ENCODE results near the gene GSN.
"Not testable (repeated sequence)": the region's sequence is repeated elsewhere in the genome, so short reads cannot be mapped to it uniquely, and the experiment has no call there.

GSN gene

DNA sequence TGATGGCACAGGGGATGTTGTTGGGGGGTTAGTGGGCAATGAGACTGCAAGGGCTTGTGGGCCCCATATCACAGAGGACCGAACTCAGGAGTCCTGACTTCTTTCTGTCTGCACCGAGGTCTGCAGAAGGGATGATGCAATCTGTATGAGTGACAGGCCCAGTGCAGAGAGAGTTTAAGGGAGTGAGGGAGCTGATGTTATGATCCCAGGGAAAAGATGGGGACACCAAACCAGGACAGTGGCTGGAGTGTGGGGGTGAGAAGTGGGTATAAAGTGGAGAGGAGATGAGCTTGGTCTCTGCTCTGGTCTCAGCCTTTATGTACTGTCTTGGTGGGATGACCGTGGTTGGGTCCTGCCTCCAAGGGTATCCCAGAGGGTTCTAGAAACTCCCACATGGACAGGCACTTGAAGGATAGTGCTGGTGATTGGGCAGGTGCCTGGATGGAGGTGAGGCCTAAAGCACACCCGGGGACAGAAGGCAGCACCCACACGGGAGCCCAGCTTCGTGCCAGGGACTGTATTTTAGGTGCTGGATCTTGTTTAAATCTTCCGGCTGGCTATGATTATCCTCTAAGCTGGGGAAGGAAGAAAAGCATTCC lies 21.9 kb downstream of the GSN start:
- no peak for DNase-seq

DNA sequence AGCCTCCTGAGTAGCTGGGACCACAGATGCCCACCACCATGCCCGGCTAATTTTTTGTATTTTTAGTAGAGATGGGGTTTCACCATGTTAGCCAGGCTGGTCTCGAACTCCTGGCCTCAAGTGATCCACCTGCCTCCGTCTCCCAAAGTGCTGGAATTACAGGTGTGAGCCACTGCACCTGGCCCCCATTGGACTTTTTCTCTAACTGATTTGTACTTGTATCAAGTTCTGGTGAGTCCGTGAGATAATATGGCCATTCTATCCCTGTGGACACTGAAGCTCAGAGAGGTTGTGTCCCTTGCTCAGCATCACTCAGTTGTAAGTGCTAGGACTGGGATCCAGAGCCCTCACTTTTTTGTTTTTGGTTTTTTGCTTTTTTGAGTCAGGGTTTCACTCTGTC lies 23.6 kb downstream of the GSN start:
- DNase-seq = not testable (repeated sequence)

GRCh38 chr9:121292051-121292450 lies 24.1 kb downstream of the GSN start:
- DNase-seq = no peak

DNA sequence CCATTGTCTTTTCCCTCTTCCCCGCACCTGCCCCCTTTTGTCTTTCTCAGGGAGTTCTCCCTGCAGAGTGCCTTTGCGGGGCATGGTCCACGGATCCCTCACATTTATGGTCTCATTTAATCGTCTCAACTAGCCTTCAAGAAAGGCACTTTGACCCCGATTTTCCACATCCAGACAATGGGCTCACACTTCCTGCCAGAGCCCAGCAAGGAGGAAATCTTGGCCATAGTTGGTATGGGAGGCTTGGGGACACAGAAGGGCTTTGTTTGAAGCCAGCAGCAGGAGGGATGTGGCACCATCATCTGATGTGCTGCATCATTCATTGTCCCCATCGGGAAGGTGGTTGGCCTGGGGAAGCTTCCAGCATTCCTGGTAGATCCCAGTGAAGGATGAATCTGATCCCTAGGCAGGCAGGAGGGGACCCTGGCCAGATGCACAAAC lies 24.9 kb downstream of the GSN start:
- DNase-seq = no peak

GRCh38 chr9:121294151-121294743 lies 26.3 kb downstream of the GSN start:
- no peak for DNase-seq

DNA sequence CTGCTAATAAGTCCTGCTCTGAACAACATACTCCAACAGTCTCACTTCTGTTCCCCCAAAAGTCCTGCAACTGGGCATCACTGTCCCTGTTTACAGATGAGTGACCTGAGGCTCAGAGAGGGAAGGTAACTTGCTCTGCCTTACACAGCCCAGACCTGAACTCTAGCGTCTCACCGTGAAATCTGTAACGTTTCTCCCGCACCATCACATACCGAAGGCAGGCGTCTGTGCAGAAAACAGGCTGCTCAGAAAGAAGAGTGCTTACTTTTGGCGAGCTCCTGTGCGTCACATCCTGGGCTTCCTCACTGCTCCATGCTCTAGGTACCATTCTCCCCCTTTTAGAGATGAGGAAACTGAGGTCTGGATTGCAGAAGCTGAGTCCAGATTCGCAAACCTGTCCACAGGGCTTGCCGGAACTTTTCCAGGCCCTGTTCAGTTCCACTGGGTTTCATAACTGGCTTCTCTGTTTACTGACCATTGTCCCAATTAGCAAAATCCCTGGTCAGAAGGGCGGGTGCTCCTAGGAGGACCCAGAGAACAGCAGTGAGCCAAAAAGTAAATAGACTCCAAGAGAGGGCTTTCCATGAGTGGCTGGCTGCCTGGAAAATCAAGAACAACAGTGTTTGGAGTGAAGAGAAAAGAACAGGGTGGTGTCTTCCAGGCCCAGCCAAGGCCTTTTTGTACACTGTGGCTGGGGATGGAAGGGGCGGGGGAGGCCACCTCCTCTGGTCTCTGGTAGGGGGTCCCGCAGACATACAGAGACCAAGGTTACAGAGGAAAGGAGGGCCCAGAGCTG lies 27.1 kb downstream of the GSN start:
- no peak for DNase-seq

- no peak for DNase-seq
Observed at GRCh38 chr9:121295662-121296191, 27.8 kb downstream of the GSN start.

DNA sequence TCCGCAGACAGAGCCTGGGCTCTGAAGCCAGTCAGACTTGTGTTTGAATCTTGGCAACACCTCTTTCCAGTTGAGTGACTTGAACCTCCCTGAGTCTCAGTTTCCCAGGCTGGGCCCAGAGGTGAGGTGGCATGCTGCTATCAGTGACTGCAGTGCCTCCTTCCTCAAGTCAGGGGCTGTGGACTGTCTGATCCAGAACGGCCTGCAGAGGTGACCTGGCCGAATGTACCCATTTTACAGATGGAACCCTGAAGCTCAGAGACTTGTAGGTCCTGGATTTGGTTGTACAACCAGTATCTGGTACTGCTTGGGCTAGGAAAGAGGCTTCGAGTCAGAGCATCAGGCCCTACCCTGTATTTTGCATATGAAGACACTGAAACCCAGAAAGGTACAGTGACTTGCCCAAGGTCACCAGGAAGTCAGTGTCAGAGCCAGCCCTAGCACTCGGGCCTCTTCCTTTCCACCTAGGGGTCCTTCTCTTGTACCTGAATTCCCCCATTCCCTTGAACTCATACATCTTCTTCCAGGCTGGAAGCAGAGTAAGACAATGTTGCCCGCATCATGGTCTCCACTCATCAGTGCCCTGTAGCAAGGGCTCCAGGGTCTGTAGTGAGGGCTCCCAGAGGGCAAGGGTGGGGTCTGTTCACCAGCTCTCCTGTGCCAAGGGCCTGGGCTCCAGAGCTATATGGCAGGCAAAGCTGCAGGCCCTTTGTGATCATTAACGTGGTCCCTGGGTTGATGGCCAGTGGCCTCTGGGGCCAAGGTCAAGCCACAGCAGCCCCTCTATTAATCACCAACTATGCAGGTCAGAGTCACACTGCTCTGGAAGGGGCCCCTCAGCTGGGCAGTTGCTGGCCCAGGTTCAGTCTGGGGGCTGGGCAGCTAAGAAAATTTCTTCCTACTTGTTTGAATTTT lies 28.5 kb downstream of the GSN start:
- no peak for DNase-seq

DNA sequence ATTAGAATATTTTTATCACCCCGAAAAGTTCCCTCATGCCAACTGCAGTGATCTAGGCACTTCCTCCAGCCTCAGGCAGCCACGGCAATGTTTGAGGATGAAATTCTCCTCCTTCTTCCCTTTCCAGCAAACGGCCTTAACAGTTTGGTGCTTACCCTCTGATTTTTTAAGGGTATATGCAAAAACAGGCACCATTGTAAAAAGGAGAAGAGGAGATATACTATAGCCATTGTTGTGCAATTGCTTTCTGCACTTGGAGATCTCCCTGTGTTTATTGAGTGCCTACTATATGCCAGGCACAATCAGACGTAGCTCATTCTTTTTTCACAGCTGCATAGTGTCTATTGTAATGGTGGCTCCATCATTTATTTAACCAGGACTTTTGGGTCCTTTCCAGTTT lies 29.4 kb downstream of the GSN start:
- DNase-seq = no peak

DNA sequence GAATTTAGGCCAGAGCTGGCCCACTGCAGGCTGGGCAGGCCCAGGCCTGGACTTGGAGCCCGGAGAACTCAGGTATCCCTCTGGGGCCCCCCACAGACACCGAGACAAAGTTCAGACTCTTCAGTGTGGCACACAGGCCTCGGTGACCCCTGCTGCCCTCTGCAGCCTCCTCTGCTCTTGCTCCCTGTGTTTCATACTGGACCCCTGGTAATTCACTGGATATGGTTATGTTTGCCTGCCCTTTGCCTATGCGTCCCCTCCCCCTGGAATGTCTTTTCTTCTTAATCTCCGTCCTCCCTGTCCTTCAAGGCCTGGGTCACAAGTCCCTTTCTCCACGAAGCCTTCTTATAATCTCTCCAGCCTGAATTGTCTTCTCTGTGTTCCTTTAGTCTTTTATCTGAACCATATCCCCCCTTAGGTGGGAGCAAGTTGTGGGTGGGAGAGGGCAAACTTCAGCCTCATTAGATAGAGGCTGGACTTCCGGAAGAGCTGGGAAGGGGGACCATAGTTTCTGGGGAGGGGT lies 30.1 kb downstream of the GSN start:
- no peak for DNase-seq

- DNase-seq = no peak
Observed at GRCh38 chr9:121298689-121299466, 30.9 kb downstream of the GSN start.

DNA sequence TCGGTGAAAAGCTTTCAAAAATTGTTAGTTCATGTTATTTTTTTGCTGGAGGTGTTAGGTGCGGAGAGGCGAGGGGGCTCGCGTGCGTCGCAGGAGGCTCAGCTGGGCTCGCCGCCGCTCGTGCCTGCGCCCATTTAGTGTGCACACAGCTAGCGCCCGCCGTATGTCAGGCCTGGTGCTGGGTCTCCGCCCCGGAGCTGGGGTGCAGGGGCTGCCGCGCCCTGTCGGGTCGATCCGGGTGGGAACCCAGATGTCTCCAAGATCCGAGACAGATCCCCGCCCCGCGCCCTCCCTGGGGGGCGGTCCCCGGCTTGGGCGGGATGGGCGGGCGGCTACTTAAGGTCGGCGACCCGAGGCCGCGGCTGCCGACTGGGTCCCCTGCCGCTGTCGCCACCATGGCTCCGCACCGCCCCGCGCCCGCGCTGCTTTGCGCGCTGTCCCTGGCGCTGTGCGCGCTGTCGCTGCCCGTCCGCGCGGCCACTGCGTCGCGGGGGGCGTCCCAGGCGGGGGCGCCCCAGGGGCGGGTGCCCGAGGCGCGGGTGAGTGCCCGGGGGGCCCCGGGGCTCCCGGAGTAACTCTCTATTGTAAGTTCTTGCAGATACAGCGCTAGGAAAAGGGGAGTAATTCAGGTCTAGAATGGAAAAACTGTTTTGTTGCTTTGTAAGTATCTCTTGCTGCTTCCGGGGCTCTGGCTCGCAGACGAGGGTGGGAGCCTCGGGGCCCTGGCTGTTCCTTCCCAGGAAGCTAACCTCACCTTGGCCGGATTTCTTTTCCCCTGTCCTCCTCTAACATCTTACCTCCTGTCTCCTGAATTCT lies 31.7 kb downstream of the GSN start:
- DNase-seq = peak; percentile 33

- DNase-seq = no peak
Observed at GRCh38 chr9:121300283-121301119, 32.5 kb downstream of the GSN start.

DNA sequence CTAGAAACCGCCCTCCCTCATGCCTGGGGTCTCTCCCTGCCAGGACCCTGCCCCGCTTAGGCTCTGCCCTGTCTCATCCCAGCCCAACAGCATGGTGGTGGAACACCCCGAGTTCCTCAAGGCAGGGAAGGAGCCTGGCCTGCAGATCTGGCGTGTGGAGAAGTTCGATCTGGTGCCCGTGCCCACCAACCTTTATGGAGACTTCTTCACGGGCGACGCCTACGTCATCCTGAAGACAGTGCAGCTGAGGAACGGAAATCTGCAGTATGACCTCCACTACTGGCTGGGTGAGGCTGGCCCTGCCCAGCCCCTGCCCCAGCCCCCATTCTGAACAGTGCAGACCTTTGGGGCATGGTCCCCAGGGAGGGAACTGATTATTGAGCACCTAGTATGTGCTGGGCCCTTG lies 33.9 kb downstream of the GSN start:
- DNase-seq = no peak

DNA sequence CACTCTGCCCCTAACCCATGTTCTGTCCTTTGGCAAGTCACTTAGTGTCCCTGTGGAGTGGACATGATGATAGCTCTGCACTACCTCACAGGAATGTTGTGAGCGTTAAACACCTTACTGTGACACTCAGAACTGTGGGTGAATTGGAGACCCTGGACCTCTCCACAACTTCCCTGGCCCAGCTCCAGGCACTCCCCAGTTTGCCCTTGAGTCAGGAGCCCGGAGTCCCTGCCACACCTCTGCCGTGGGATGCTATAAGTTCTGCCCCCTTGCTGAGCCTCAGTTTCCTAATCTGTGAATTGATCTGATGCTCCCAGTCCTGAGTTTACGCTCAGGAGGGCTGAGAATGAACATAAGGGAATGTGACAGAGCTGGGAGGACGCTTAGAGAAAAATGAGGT lies 34.4 kb downstream of the GSN start:
- DNase-seq = no peak

- DNase-seq = no peak
Observed at GRCh38 chr9:121302786-121303185, 34.8 kb downstream of the GSN start.

GRCh38 chr9:121303456-121304451 lies 35.8 kb downstream of the GSN start:
- DNase-seq = no peak

- no peak for DNase-seq
Observed at GRCh38 chr9:121304707-121305106, 36.7 kb downstream of the GSN start.
